Neuron (in vitro differentiated cells): ENCODE results near the gene APBA2.
"Not testable (repeated sequence)": the region's sequence is repeated elsewhere in the genome, so short reads cannot be mapped to it uniquely, and the experiment has no call there.

Experiments used
- H2AFZ ChIP-seq: one replicate; pipeline ENCODE4 v1.6.1; 2013; ENCODE audit warnings: low read depth, mild to moderate bottlenecking, inconsistent platforms, low read length, moderate library complexity
- H3K27me3 ChIP-seq: one replicate; pipeline ENCODE4 v1.6.1; 2013; ENCODE audit warnings: low read length; ENCODE audit not compliant: insufficient read depth
- H3K36me3 ChIP-seq: one replicate; pipeline ENCODE4 v1.6.1; 2013; ENCODE audit warnings: low read length; ENCODE audit not compliant: insufficient read depth
- H3K4me1 ChIP-seq: one replicate; pipeline ENCODE4 v1.6.1; 2013; ENCODE audit warnings: low read length; ENCODE audit not compliant: insufficient read depth
- H3K4me3 ChIP-seq: 2 replicates; pipeline ENCODE4 v1.5.1; 2013; ENCODE audit warnings: mild to moderate bottlenecking, low read length, moderate library complexity
- H3K9me3 ChIP-seq: one replicate; pipeline ENCODE4 v1.6.1; 2013; ENCODE audit warnings: low read length

APBA2 gene

DNA sequence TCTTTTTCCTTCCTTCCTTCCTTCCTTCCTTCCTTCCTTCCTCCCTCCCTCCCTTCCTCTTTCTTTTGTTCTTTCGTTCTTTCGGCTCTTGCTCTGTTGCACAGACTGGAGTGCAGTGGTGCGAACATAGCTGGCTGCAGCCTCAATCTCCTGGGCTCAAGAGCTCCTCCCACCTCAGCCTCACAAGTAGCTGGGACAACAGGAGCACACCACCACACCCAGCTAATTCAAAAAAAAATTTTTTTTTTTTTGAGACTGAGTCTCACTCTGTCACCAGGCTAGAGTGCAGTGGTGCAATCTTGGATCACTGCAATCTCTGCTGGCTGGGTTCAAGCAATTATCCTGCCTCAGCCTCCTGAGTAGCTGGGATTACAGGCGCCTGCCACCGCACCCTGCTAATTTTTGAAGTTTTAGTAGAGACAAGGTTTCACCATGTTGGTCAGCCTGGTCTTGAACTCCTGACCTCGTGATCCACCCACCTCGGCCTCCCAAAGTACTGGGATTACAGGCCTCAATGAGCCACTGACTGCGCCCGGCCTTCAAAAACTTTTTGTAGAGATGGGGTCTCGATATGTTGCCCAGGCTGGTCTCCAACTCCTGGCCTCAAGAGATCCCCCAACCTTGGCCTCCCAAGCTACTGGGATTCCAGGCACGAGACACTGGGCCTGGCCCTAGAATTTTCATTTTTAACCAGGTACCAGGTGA is 24.0 kb upstream of the APBA2 start:
- not testable (repeated sequence) for H2AFZ ChIP-seq, H3K36me3 ChIP-seq, H3K27me3 ChIP-seq, H3K9me3 ChIP-seq, H3K4me3 ChIP-seq, H3K4me1 ChIP-seq

DNA sequence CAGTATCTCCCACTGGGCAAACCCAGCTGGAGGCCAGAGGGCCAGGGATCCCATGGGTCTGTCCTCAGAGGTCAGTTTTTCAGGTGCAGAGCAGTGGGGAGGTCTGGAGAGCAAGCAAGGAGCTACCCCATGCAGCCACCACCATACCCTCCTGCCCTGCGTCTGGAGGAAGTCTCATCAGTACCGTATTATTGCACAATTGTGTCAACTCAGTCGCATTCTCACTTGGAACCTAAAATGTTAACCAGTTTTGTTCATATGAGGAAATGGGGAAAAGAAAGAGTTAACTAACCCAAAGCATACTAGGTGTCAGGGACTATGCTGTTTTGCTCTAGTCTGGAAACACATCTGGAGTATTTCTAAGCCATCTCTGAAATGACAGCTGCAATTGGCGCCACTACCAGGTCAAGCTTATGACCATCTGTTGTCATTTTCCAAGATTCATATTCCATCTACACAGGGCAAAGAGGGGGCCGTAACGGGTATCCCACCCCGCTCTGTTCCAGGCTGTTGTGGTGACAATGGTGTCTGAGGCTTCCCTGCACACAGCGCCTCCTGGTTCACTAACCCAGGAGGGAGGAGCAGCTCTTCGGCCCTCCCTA is 16.9 kb upstream of the APBA2 start:
- Histone ChIP-seq H3K36me3 (no peaks in the 10 kb centered on the region), H3K27me3 (no peaks in the 10 kb centered on the region), H2AFZ (no peak overlapping the region), H3K4me1 (no peaks in the 10 kb centered on the region), H3K4me3 (no peak overlapping the region), H3K9me3 (peaks cover 4% of the 10 kb centered on the region)

DNA sequence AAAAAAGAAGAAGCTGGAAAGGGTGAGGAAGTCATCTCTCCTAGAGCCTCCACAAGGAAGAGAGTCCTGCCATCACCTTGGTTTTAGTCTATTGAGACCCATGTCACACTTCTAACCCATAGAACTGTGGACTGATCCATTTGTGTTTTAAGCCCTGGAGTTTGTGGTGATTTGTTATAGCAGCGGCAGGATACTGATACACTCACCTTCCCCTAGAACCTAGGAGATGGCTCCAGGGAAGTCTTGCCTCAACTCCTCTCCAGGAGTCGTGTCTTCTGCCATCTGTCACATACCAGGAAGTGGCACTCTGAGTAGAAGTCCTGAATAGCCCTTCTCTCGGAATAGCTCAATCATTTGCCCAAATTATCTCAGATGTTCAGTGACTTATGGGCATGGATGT is 14.6 kb upstream of the APBA2 start:
- Histone ChIP-seq H3K4me3 (no peak overlapping the region), H3K27me3 (no peaks in the 10 kb centered on the region), H3K9me3 (peaks cover 4% of the 10 kb centered on the region), H3K4me1 (peaks cover 8% of the 10 kb centered on the region), H2AFZ (no peak overlapping the region), H3K36me3 (no peaks in the 10 kb centered on the region)

DNA sequence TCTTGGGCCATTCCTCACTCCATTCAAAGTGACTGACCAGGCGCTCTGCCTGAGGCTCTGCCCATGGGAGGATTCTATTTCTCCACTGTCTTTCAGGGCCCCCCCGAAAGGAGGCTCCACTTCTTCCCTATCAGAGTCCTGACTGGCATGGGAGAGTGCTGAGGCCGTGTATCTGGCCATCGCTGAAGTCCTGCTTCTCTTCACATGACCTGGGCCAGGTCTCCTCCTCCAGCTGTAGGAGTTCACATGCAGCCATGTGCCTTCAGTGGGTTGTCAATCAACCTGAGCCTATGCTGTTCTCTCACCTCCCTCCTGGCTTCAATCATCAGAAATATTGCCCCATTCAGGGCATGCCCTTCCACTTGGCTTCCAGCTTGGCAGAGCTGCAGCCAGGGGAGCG is 12.8 kb upstream of the APBA2 start:
- H3K27me3 ChIP-seq = no peaks in the 10 kb centered on the region
- no peak overlapping the region for H3K4me3 ChIP-seq
- peaks cover 4% of the 10 kb centered on the region for H3K9me3 ChIP-seq
- H2AFZ ChIP-seq = no peak overlapping the region
- no peaks in the 10 kb centered on the region for H3K36me3 ChIP-seq
- H3K4me1 ChIP-seq = peaks cover 16% of the 10 kb centered on the region

DNA sequence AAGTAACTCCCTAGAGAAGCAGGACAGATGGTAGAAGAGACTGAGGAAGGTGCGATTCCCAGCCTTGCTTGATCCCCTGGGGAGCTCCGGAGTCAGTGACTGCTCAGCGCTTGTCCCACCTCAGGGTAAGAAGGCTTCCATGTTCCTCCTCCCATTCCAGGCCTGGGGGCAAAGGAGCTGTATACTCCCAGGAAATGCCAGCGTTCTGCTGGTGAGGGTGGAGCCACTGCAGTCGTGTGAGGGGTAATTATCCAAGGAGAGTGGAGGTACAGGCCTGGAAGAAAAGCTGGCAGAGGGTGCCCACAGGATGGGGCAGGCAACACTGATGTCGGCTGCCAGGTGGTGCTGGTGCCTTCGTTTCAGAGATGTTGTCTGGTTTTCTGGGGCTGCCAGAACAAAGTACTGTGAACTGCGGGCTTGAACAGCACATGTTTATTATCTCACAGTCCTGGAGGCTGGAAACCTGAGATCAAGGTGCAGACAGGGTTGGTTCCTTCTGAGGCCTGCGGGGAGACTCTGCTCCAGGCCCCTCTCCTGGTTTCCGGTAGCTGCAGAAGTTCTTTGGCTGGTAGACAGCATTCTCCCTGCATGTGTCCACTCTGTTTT is 12.1 kb upstream of the APBA2 start:
- no peak overlapping the region for H2AFZ ChIP-seq
- peaks cover 16% of the 10 kb centered on the region for H3K4me1 ChIP-seq
- no peak overlapping the region for H3K4me3 ChIP-seq
- H3K36me3 ChIP-seq = no peaks in the 10 kb centered on the region
- no peaks in the 10 kb centered on the region for H3K27me3 ChIP-seq
- peaks cover 4% of the 10 kb centered on the region for H3K9me3 ChIP-seq

DNA sequence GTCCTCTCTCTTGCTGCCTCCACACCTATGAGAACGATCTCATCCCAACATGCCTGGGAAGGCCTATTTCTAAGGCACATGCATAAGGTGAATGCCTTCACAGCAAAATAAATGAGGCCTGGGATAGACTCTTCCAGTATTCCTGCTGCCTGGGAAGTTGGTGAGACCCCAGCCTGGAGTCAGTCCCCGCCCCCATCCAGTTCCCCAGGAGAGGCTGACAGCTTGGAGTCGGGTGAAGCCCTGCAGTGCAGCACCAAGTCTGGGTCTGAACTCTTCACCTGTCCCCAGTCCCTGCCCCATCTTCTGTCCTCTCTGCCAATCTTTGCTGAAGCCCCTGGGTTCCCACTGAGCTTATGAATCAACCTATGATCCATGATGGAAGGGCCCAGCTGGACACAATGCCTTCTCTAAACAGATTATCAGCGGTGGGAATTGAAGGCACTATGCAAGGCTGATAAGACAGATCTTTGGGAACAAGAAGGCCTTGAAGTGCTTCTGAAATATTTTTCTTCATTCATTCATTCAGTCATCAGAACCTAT is 10.2 kb upstream of the APBA2 start:
- Histone ChIP-seq H3K4me1 (peaks cover 16% of the 10 kb centered on the region), H3K36me3 (no peaks in the 10 kb centered on the region), H3K9me3 (peaks cover 4% of the 10 kb centered on the region), H3K27me3 (no peaks in the 10 kb centered on the region), H3K4me3 (no peak overlapping the region), H2AFZ (no peak overlapping the region)

DNA sequence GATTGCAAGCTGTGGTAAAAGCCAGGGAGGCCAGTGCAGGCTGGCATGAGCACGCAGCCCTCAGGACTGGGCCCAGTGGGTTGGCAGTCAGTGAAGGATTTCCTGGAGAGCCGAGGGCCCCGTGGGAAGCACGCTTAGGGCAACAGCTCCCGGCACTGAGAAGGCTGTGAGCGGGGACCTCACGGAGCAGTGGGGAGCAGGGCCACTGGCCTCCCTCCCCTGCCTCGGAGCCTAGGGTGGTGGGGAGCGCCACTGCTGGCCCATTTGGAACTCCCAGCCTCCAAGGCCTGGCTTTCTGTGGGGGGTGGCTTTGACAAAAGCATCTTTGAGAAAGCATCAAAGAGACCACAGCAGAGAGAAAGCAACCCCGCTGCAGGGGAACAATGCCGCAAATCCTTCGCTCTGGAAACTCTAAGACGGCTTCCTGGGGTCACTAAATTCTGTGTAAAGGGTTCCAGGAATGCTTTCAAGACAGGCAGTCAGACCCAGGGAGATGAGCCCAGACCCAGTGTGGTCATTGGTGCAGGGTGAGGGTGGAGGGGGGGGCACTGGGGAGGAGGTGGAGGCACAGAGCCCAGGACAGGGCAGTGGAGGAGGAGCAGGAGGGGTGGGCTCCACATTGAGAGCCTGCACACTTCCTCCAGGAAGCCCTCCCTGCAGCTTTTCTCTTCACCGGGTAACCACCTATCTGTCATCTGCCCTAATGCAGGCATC is 9.5 kb upstream of the APBA2 start:
- H3K4me3 ChIP-seq = no peak overlapping the region
- H2AFZ ChIP-seq = no peak overlapping the region

DNA sequence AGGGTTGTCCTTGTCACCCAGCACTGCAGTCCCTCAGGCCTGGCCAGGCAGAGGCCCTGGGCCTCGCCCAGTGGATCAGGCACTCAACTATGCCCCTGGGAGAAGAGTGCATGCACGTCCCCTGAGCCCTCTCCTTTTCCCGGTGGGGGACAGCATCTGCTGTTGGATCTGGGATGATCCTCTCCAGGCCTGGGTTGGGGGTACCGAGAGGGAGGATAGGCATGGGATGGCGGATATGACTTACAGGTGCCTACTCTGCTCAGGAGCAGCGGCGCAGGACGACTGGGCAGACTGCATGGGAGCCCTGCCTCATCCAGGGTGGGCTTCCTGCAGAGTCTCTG is 9.0 kb upstream of the APBA2 start:
- Histone ChIP-seq H2AFZ (no peak overlapping the region), H3K27me3 (no peaks in the 10 kb centered on the region), H3K4me3 (no peak overlapping the region), H3K36me3 (no peaks in the 10 kb centered on the region), H3K9me3 (peaks cover 3% of the 10 kb centered on the region), H3K4me1 (peaks cover 16% of the 10 kb centered on the region)

More for the DNA sequence above, 9.5 kb upstream of the APBA2 start:
- Histone ChIP-seq H3K27me3 (no peaks in the 10 kb centered on the region), H3K4me1 (peaks cover 16% of the 10 kb centered on the region), H3K9me3 (peaks cover 4% of the 10 kb centered on the region), H3K36me3 (no peaks in the 10 kb centered on the region)

DNA sequence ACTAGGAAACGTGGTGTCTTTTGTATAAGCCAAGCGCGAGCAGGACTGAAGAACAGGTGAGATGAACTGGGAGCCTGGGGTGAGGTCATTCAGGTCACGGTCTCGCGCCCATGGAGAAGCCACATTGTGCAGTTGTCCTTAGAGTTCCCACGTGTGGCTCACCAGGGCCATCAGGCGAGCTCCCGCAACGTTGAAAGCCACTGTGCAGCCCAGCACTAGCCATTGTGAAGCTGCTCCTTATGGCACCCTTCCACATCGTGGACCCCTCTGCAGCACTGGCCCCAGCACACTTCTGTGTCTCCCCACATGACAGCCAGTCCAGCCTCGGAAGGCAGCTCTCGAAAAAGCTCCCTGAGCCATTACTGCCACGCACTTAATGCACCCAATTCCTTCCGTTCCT is 7.6 kb upstream of the APBA2 start:
- Histone ChIP-seq H2AFZ (no peak overlapping the region), H3K4me3 (no peak overlapping the region), H3K4me1 (peaks cover 16% of the 10 kb centered on the region), H3K36me3 (no peaks in the 10 kb centered on the region), H3K9me3 (no peaks in the 10 kb centered on the region), H3K27me3 (no peaks in the 10 kb centered on the region)

DNA sequence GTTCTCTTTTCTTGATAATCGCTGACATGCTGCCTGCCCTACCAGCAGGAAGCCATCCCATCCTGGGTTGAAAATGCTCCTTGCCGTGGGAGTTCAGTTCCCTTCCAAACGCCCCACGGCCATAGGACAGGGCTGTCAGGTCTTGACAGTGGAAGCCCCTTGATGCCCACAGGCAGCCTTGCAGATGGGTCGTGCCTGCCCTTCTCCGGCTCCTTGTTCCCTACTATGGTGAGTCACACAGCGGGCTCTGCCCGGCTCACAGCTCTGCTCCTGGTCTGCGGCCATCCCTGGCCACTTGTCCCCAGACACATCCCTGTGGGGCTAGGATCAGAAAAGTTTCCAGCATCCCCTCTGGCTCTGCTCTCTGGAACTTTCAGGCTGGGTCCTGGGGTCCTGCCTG is 6.2 kb upstream of the APBA2 start:
- H2AFZ ChIP-seq = no peak overlapping the region

DNA sequence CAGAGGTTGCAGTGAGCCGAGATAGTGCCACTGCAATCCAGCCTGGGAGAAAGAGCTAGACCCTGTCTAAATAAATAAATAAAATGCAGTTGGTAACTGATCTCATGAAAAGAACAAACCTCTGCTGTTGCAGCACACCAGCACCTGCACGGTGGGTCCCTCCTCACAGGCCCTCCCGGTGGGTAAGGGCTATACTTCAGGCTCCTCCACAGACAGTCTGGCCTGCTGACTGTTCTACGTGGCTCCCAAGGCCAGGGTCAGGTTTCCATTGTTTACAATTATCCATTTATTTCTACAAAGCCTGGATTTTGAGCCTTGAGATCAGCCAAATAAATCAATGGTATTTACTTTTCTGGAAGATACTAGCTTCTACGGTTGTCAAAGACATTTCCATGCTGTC is 5.1 kb upstream of the APBA2 start:
- no peaks in the 10 kb centered on the region for H3K36me3 ChIP-seq
- no peak overlapping the region for H3K4me3 ChIP-seq
- peaks cover 21% of the 10 kb centered on the region for H3K4me1 ChIP-seq
- no peaks in the 10 kb centered on the region for H3K9me3 ChIP-seq
- H3K27me3 ChIP-seq = no peaks in the 10 kb centered on the region
- no peak overlapping the region for H2AFZ ChIP-seq

More for the DNA sequence above, 6.2 kb upstream of the APBA2 start:
- Histone ChIP-seq H3K4me1 (peaks cover 16% of the 10 kb centered on the region), H3K9me3 (no peaks in the 10 kb centered on the region), H3K36me3 (no peaks in the 10 kb centered on the region), H3K4me3 (no peak overlapping the region), H3K27me3 (no peaks in the 10 kb centered on the region)

DNA sequence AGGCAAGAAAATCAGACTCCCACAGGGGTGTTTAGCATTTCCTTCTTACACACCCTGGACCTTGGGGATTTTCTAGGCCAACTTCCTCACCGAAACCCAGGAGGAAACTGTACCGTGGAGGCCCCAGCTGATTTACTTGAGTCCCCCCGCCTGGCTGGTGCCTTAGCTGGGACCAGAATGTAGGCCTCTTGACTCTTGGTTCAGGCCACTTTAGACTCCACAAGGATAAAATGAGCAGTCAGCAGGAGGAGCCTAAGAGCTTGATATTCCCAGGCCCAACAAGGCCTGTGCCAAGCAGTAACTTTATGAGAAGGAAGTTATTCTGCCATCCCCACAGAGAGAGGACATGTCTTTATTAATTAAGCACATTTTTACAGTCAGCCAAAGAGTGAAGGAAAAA is 4.6 kb upstream of the APBA2 start:
- Histone ChIP-seq H3K4me1 (peaks cover 16% of the 10 kb centered on the region), H3K4me3 (no peak overlapping the region), H3K36me3 (no peaks in the 10 kb centered on the region), H2AFZ (no peak overlapping the region), H3K9me3 (no peaks in the 10 kb centered on the region), H3K27me3 (no peaks in the 10 kb centered on the region)

DNA sequence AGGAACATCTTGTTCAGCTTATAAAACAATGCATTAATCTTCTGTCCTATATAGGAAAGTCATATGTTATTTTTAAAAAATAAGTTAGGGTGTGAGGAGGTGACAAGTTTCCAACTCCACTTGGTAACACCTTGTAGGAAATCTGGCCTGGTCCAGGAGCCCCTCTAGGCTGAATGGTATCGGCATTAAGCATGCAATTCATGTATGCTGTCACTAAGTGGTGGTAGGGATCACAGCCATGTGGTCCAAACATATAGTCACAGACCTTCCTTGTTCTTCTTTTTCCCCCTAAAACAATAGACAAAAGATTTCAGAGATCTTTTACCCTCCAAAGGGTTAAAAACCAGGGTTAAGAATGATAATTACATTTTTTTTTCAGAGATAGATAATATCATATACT is 4.2 kb upstream of the APBA2 start:
- no peak overlapping the region for H3K4me3 ChIP-seq

More for the DNA sequence above, 4.2 kb upstream of the APBA2 start:
- Histone ChIP-seq H3K36me3 (no peaks in the 10 kb centered on the region), H3K4me1 (peaks cover 13% of the 10 kb centered on the region), H3K9me3 (no peaks in the 10 kb centered on the region), H3K27me3 (no peaks in the 10 kb centered on the region), H2AFZ (no peak overlapping the region)
